K562 (cell line): ENCODE results near the gene ZNF646. TPM values are rescaled to one million over a fixed set of nuclear protein-coding genes. Genes with fewer than 3 reads are reported as not detected.

Experiments used
- ATAC-seq: fragments of 200-7000 bp; cut with Tn5 transposase; 3 replicates; pipeline ENCODE4 v1.9.1; 2020; ENCODE audit warnings: moderate library complexity
- BruUV-seq: library from RNA; stranded (reverse); fragments of 400-500 nt; replicated peaks from 2 replicates; lab custom pipeline; 2021; lab: Mats Ljungman, UMichigan
- CTCF ChIA-PET: fragments of 300-600 bp; formaldehyde crosslinking; extraction: SDS; loops from one replicate; lab custom pipeline; 2021; ENCODE audit warnings: low intra/inter-chr PET ratio; lab: Yijun Ruan, JAX
- POLR2A ChIA-PET: fragments of 300-600, 350-650 bp; sonication (Branson Sonifier 250); formaldehyde crosslinking; extraction: SDS; loops from one replicate; lab custom pipeline; 2021; ENCODE audit warnings: antibody characterized with exemption, inconsistent platforms; lab: Yijun Ruan, JAX
- DNase-seq, 4 experiments: peaks; one replicate each; pipeline versions ENCODE4 v3.0.0 to v3.0.0-alpha.2; 2011 to 2018; ENCODE audit warnings: low spot score in 3 of 4, mixed read lengths in 3 of 4; ENCODE audit errors: extremely low read depth in 1 of 4
- FAIRE-seq: peaks from 2 replicates; lab custom pipeline; 2011; peaks lifted over from hg19 to GRCh38; lab: Jason Lieb, UNC
- H2AFZ ChIP-seq: 2 replicates; pipeline ENCODE4 v1.6.0; 2011; ENCODE audit warnings: low read depth, low read length, control low read depth, inconsistent platforms
- H3K27ac ChIP-seq: fragments of 200-600 bp; 3 replicates; pipeline ENCODE4 v1.8.0; 2011; ENCODE audit warnings: low read depth, mild to moderate bottlenecking, control low read depth, inconsistent platforms, low read length, moderate library complexity, mixed read lengths; ENCODE audit errors: extremely low read depth
- H3K27me3 ChIP-seq, 2 experiments: fragments of 300-600 bp in 1 of 2; 2 replicates in 1 of 2; 3 replicates in 1 of 2; pipeline versions ENCODE4 v1.6.0 to v1.8.0; 2011; ENCODE audit warnings: inconsistent platforms in 2 of 2, low read length in 2 of 2, mild to moderate bottlenecking in 1 of 2, mixed read lengths in 1 of 2, moderate library complexity in 1 of 2; ENCODE audit not compliant: control insufficient read depth in 2 of 2, insufficient read depth in 2 of 2
- H3K36me3 ChIP-seq: fragments of 300-600 bp; 3 replicates; pipeline ENCODE4 v1.8.0; 2011; ENCODE audit warnings: mild to moderate bottlenecking, low read length, inconsistent platforms; ENCODE audit not compliant: control insufficient read depth, insufficient read depth
- H3K4me1 ChIP-seq, 2 experiments: fragments of 200-600 bp in 1 of 2; replicated peaks in 1 of 2; 2 replicates in 1 of 2; 3 replicates in 1 of 2; pipeline versions ENCODE4 v1.5.1 to v1.8.0; 2011; ENCODE audit warnings: inconsistent platforms in 2 of 2, low read length in 2 of 2, mild to moderate bottlenecking in 1 of 2, mixed read lengths in 1 of 2, moderate library complexity in 1 of 2; ENCODE audit not compliant: control insufficient read depth in 2 of 2, insufficient read depth in 2 of 2
- H3K4me2 ChIP-seq: 2 replicates; pipeline ENCODE4 v1.6.1; 2011; ENCODE audit warnings: low read length, control low read depth, inconsistent platforms, mixed read lengths; ENCODE audit not compliant: insufficient read depth
- H3K4me3 ChIP-seq: fragments of 200-600 bp; sonication (generic), shearing (Covaris generic); 2 replicates; pipeline ENCODE4 v1.5.1; 2016; ENCODE audit warnings: control low read depth, inconsistent platforms
- H3K79me2 ChIP-seq: fragments of 200-600 bp; 3 replicates; pipeline ENCODE4 v1.8.0; 2011; ENCODE audit warnings: low read length, inconsistent platforms; ENCODE audit not compliant: control insufficient read depth, insufficient read depth
- H3K9ac ChIP-seq, 2 experiments: 2 replicates each; pipeline versions ENCODE4 v1.6.0 to v1.6.1; 2011; ENCODE audit warnings: low read depth in 2 of 2, low read length in 2 of 2, control low read depth in 1 of 2, inconsistent platforms in 1 of 2, mild to moderate bottlenecking in 1 of 2, mixed read lengths in 1 of 2; ENCODE audit not compliant: insufficient read depth in 1 of 2
- H3K9me1 ChIP-seq: one replicate; pipeline ENCODE4 v1.6.0; 2011; ENCODE audit warnings: inconsistent platforms, mild to moderate bottlenecking, low read length, moderate library complexity; ENCODE audit not compliant: control insufficient read depth, insufficient read depth
- H3K9me3 ChIP-seq: replicated peaks from 2 replicates; pipeline ENCODE4 v1.5.1; 2011; ENCODE audit warnings: low read depth, low read length, inconsistent platforms; ENCODE audit not compliant: control insufficient read depth, insufficient read depth
- H4K20me1 ChIP-seq: replicated peaks from 2 replicates; pipeline ENCODE4 v1.6.1; 2011; ENCODE audit warnings: low read length, inconsistent platforms, mixed read lengths; ENCODE audit not compliant: control insufficient read depth, insufficient read depth
- ARID2 ChIP-seq: fragments of 450-650 bp; IDR thresholded peaks from 2 replicates; pipeline ENCODE4 v1.6.1; 2017; ENCODE audit warnings: antibody characterized with exemption, mild to moderate bottlenecking
- CEBPB ChIP-seq: fragments of 450-650 bp; IDR thresholded peaks from 2 replicates; pipeline ENCODE4 v1.6.1; 2016; ENCODE audit warnings: missing genetic modification characterization, missing compliant biosample characterization
- CXXC5 ChIP-seq: fragments of 250-450 bp; sonication (Bioruptor Pico); IDR thresholded peaks from 2 replicates; pipeline ENCODE4 v1.8.0; 2022; ENCODE audit warnings: inconsistent platforms, mild to moderate bottlenecking, moderate library complexity
- DACH1 ChIP-seq: fragments of 450-650 bp; IDR thresholded peaks from 2 replicates; pipeline ENCODE4 v1.6.1; 2018; ENCODE audit not compliant: partially characterized antibody
- JUN ChIP-seq, 2 experiments: sonication (generic) in 1 of 2; formaldehyde crosslinking in 1 of 2; IDR thresholded peaks; 2 replicates each; pipeline versions ENCODE4 v1.6.1 to v1.8.0; 2012 to 2022; ENCODE audit warnings: borderline replicate concordance in 2 of 2, mild to moderate bottlenecking in 2 of 2, improper control_type of control experiment in 1 of 2, low read depth in 1 of 2, low read length in 1 of 2, missing genetic modification reagents in 1 of 2
- NFIC ChIP-seq: fragments of 450-650 bp; IDR thresholded peaks from 2 replicates; pipeline ENCODE4 v1.6.1; 2017; ENCODE audit warnings: mild to moderate bottlenecking, inconsistent platforms
- POLR2B ChIP-seq: fragments of 450-650 bp; IDR thresholded peaks from 2 replicates; pipeline ENCODE4 v1.6.1; 2018; ENCODE audit warnings: low read depth; ENCODE audit not compliant: partially characterized antibody
- POLR2G ChIP-seq: fragments of 200-400 bp; formaldehyde crosslinking; IDR thresholded peaks from 2 replicates; pipeline ENCODE4 v1.6.1; 2017; ENCODE audit warnings: low read depth, mild to moderate bottlenecking, antibody characterized with exemption, low read length, moderate library complexity
- RBFOX2 ChIP-seq: fragments of 200-400 bp; formaldehyde crosslinking; IDR thresholded peaks from 2 replicates; pipeline ENCODE4 v1.6.1; 2017; ENCODE audit warnings: low read depth, mild to moderate bottlenecking, low read length, moderate library complexity
- ZNF217 ChIP-seq: sonication (generic); formaldehyde crosslinking; IDR thresholded peaks from 2 replicates; pipeline ENCODE4 v1.8.0; 2022; ENCODE audit warnings: mild to moderate bottlenecking, missing genetic modification reagents
- WGBS: fragments of 100-300 bp; shearing (Covaris generic); methylation state at CpG from one replicate; pipeline ENCODE4 v1.1.6; 2016; ENCODE audit warnings: low coverage, mixed read lengths; ENCODE audit not compliant: insufficient coverage; ENCODE audit errors: missing lambda C conversion rate; 5-methylcytosine and 5-hydroxymethylcytosine counted together
- in situ Hi-C: fragments of 300-500 bp; cut with MboI; formaldehyde crosslinking; loops from 4 replicates; pipeline ENCODE4 v1.15.0; 2018; ENCODE audit warnings: inconsistent platforms, mixed read lengths
- intact Hi-C: fragments of 100-400 bp; cut with micrococcal nuclease; formaldehyde crosslinking; loops from 2 replicates; pipeline ENCODE4 v1.14.2; 2022
- polyA plus RNA-seq, 8 experiments: library from polyadenylated mRNA; depleted of rRNA in 4 of 8; stranded (reverse) in 5 of 8; unstranded in 3 of 8; fragments of >200 nt; fragmentation: Nextera tagmentation in 2 of 8; fragmentation: Illumina TruSeq in 1 of 8; extraction: Ambion mirVana in 2 of 8; extraction: Trizol in 1 of 8; gene quantifications; 2 replicates each; pipeline versions ENCODE4 v1.2.1 to v1.2.3, GENCODE V29; 2011 to 2014; ENCODE audit warnings: inconsistent platforms in 1 of 8, missing spikeins in 1 of 8
- total RNA-seq, 7 experiments: library from RNA; depleted of rRNA in 6 of 7; stranded (reverse); fragments of >200 nt in 6 of 7; fragmentation: Illumina TruSeq in 2 of 7; extraction: Trizol in 2 of 7; gene quantifications; 2 replicates each; pipeline versions ENCODE4 v1.2.1 to v1.2.3, GENCODE V29; 2011 to 2021; ENCODE audit warnings: low replicate concordance in 1 of 7
- TF ChIP-seq, protein P1 (sequence below): sonication (generic); formaldehyde crosslinking; IDR thresholded peaks from 2 replicates; pipeline ENCODE4 v1.8.1; 2023; ENCODE audit warnings: mild to moderate bottlenecking, missing genetic modification reagents, moderate library complexity

Gene ZNF646
- total and polyA plus RNA-seq, 9 of the 15 experiments (the other 6 are each of a cell fraction or from before 2014, with no cell fraction given), result 0.08 to 20.6 (median 8.0) TPM

DNA sequence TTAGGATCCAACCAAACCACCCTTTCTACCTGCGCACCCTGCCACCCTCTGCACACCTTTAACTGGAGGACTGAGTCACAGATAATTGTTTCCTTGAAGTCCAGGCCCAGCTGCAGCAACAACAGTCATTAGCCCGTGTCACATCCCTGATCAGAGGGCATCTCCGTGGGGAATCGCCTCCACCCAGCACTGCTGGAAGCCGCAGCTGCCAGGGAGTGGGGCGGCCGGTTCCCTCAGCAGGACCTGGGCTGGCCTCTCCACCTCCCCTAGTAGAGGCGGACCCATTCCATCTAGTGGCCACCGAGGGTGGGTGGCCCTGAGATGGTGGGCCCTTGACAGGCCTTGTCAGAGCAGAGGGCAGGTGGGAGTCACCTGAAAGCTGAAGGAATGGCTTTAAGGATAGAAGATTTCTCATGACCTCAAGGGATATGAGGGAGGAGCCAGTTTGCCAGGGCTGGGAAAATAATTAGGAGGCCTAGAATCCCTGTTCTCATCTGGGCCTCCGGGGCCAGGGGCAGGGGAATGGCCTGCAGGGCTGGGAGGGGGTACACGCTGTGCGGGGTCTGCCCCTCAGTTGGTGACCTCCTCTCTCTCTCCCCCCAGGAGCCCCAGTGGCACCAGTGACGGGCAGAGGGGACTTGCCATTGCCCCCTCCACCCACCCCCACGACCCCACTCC is 8.3 kb downstream of the ZNF646 start:
- no TSS peak for BruUV-seq
- H2AFZ ChIP-seq, result no peak overlapping the region
- POLR2A ChIA-PET, result interaction anchor here (0.8 to 1.0 kb wide), 2 partner anchors 9 to 18 kb away, joined by 3 read pairs; partner anchors contain the start of gene ZNF668
- no peak overlapping the region for H3K4me3 ChIP-seq
- intact Hi-C loops (no loop called here), in situ Hi-C loops (no loop called here)
- no peak overlapping the region for H3K4me2 ChIP-seq
- peaks cover 9% of the 10 kb centered on the region; the same call in 2 of the 3 replicates for H3K79me2 ChIP-seq
- H3K9me1 ChIP-seq, result no peaks in the 10 kb centered on the region
- no peaks in the 10 kb centered on the region for H3K27me3 ChIP-seq
- no peaks in the 10 kb centered on the region for H3K9me3 ChIP-seq
- no peak overlapping the region for H3K27ac ChIP-seq
- ATAC-seq (peak; percentile 18; the same call in 1 of the 3 replicates), DNase-seq (no peak), FAIRE-seq (no peak)
- 0 out of 2 replicates have a peak, but pooled peaks cover 5% of the 10 kb centered on the region for H4K20me1 ChIP-seq
- TF ChIP-seq POLR2G (peak; percentile 53), ARID2 (no peak), RBFOX2 (peak; percentile 58; the same call in 1 of the 2 replicates)
- peak overlapping the region in 1 of 2 experiments; percentile 37; a peak in 2 of 4 replicates for H3K9ac ChIP-seq
- peaks cover 0 to 82% of the 10 kb centered on the region in 2 experiments; a peak in 3 of 5 replicates for H3K4me1 ChIP-seq
- WGBS, result 82% methylated on average over 10 of the region's 14 CpGs
- CTCF ChIA-PET, result no interaction called here
- peaks cover 72% of the 10 kb centered on the region for H3K36me3 ChIP-seq

DNA sequence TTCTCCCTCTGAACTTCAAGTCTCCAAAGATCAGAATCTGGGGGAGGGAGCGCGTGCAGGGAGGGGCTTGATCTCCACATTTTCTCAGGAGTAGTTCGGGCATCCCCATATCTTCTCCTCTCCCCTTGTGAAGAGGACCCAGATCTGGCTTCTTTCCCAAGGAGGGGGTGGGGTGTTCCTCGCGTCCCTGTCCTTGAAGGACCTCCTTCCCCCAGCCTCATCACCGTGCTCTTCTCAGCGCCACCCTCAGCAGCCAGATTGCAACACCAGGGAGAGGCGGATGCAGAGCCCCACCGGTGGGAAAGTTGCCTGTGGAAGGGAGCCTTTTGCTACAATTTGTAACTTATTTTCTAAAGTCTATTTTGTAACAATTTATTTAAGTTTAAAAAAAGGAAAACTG is 8.9 kb downstream of the ZNF646 start:
- Histone ChIP-seq H2AFZ (no peak overlapping the region), H3K27ac (no peak overlapping the region)
- no peak for FAIRE-seq
- peak; percentile 87 for TF ChIP-seq CEBPB
- TF ChIP-seq, protein P1, sequence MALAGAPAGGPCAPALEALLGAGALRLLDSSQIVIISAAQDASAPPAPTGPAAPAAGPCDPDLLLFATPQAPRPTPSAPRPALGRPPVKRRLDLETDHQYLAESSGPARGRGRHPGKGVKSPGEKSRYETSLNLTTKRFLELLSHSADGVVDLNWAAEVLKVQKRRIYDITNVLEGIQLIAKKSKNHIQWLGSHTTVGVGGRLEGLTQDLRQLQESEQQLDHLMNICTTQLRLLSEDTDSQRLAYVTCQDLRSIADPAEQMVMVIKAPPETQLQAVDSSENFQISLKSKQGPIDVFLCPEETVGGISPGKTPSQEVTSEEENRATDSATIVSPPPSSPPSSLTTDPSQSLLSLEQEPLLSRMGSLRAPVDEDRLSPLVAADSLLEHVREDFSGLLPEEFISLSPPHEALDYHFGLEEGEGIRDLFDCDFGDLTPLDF, result no peak
- no peak for TF ChIP-seq DACH1
- TF ChIP-seq POLR2B, result peak; percentile 2
- peak; percentile 61 for TF ChIP-seq NFIC
- no peak for TF ChIP-seq JUN (IDR thresholded peaks at IDR 0.05; ENCODE audit: borderline replicate concordance, low read depth, low read length)
- TF ChIP-seq JUN (CRISPR knock-in tag; IDR thresholded peaks at IDR 0.05; ENCODE audit: borderline replicate concordance), result no peak
- TF ChIP-seq ZNF217, result no peak
- 0 out of 2 replicates have a peak, but pooled peaks have one; percentile 26 for TF ChIP-seq CXXC5 (CRISPR knock-in tag)

More for the DNA sequence above, 8.9 kb downstream of the ZNF646 start:
- Histone ChIP-seq H3K4me2 (no peak overlapping the region), H4K20me1 (0 out of 2 replicates have a peak, but pooled peaks cover 5% of the 10 kb centered on the region), H3K79me2 (peaks cover 7% of the 10 kb centered on the region; the same call in 2 of the 3 replicates), H3K4me3 (no peak overlapping the region), H3K27me3 (no peaks in the 10 kb centered on the region), H3K36me3 (peaks cover 67% of the 10 kb centered on the region; the same call in 2 of the 3 replicates), H3K9ac (peak overlapping the region in 1 of 2 experiments; percentile 37; a peak in 1 of 4 replicates), H3K4me1 (peaks cover 0 to 79% of the 10 kb centered on the region in 2 experiments; a peak in 3 of 5 replicates), H3K9me3 (no peaks in the 10 kb centered on the region), H3K9me1 (no peaks in the 10 kb centered on the region)
- in situ Hi-C loops (no loop called here), intact Hi-C loops (no loop called here)
- ChIA-PET CTCF (no interaction called here), POLR2A (interaction anchor here (0.8 to 2.5 kb wide), 4 partner anchors 9 to 97 kb away, joined by 3 to 15 read pairs (median 4); partner anchors contain the start of genes VKORC1 and ZNF668)
- peak; percentile 24 for ATAC-seq
- no TSS peak for BruUV-seq
- 38% methylated on average over 6 of the region's 9 CpGs for WGBS
- peak in 2 of 4 experiments; percentile 20 to 45 for DNase-seq
